A549 (cell line): ENCODE measurements around the gene RNF217.

ENCODE experiments used
- CHD2 ChIP-seq: fragments of 150-350 bp; IDR thresholded peaks from 2 replicates; pipeline ENCODE4 v1.6.1; 2014; ENCODE audit warnings: low read length; ENCODE audit not compliant: partially characterized antibody
- EHMT2 ChIP-seq: fragments of 200-600 bp; sonication (generic); IDR thresholded peaks from 2 replicates; pipeline ENCODE4 v1.6.1; 2016; ENCODE audit warnings: antibody characterized with exemption, low read depth, mild to moderate bottlenecking, moderate library complexity
- EP300 ChIP-seq, 2 experiments: fragments of >200 bp; sonication (Bioruptor Twin); formaldehyde crosslinking; IDR thresholded peaks; 2 replicates in 1 of 2; 3 replicates in 1 of 2; pipeline ENCODE4 v1.6.1; 2016 to 2017
- POLR2A ChIP-seq: IDR thresholded peaks from 2 replicates; pipeline ENCODE4 v1.6.1; 2012; ENCODE audit warnings: mild to moderate bottlenecking, low read length
- RAD21 ChIP-seq, 2 experiments: fragments of >200 bp in 1 of 2; sonication (Bioruptor Twin) in 1 of 2; formaldehyde crosslinking in 1 of 2; IDR thresholded peaks in 1 of 2; conservative IDR thresholded peaks in 1 of 2; 2 replicates in 1 of 2; 3 replicates in 1 of 2; pipeline ENCODE4 v1.6.1; 2012 to 2018; ENCODE audit warnings: inconsistent platforms in 1 of 2
- RFX5 ChIP-seq: fragments of 450-650 bp; IDR thresholded peaks from 2 replicates; pipeline ENCODE4 v1.7.1; 2014; ENCODE audit warnings: antibody characterized with exemption, mild to moderate bottlenecking, moderate library complexity
- SMC3 ChIP-seq: fragments of >200 bp; sonication (Bioruptor Twin); formaldehyde crosslinking; IDR thresholded peaks from 3 replicates; pipeline ENCODE4 v1.6.1; 2018; ENCODE audit warnings: inconsistent platforms
- ZNF302 ChIP-seq: fragments of 250-450 bp; sonication (Bioruptor Pico); IDR thresholded peaks from 2 replicates; pipeline ENCODE4 v1.9.0; 2021; ENCODE audit warnings: inconsistent platforms, mild to moderate bottlenecking, moderate library complexity
- TF ChIP-seq, protein P1 (sequence below): fragments of >200 bp; sonication (Bioruptor Twin); formaldehyde crosslinking; IDR thresholded peaks from 3 replicates; pipeline ENCODE4 v1.5.1; 2016
- TF ChIP-seq, protein P2 (sequence below): fragments of 200-600 bp; sonication (generic); IDR thresholded peaks from 2 replicates; pipeline ENCODE4 v1.6.1; 2016; ENCODE audit warnings: antibody characterized with exemption, mild to moderate bottlenecking, moderate library complexity
- TF ChIP-seq, protein P3 (sequence below): IDR thresholded peaks from 2 replicates; pipeline ENCODE4 v1.6.1; 2012
- TF ChIP-seq, protein P4 (sequence below): fragments of 450-650 bp; IDR thresholded peaks from 2 replicates; pipeline ENCODE4 v1.6.1; 2014; ENCODE audit warnings: antibody characterized with exemption
- TF ChIP-seq, protein P5 (sequence below): IDR thresholded peaks from 2 replicates; pipeline ENCODE4 v1.6.1; 2012

DNA sequence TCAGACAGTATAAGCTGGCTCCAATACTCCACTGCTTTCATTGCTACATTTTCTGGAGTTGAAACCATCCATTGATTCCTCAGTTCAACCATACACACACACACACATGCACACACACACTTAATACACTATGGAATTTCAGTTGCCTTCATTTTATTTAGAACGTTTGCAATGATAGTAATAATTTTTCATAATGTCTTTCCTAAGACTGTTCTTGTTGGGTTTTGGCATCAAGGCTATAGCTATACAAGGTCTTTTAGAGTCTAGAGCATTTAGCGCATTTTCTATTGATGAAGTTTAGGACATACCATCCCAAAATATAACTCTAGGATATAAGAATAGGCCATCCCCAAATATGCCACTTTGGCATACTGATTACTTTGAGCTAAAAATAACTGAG lies 175.8 kb downstream of the RNF217 start:
- TF ChIP-seq RFX5, result no peak
- TF ChIP-seq, protein P1, sequence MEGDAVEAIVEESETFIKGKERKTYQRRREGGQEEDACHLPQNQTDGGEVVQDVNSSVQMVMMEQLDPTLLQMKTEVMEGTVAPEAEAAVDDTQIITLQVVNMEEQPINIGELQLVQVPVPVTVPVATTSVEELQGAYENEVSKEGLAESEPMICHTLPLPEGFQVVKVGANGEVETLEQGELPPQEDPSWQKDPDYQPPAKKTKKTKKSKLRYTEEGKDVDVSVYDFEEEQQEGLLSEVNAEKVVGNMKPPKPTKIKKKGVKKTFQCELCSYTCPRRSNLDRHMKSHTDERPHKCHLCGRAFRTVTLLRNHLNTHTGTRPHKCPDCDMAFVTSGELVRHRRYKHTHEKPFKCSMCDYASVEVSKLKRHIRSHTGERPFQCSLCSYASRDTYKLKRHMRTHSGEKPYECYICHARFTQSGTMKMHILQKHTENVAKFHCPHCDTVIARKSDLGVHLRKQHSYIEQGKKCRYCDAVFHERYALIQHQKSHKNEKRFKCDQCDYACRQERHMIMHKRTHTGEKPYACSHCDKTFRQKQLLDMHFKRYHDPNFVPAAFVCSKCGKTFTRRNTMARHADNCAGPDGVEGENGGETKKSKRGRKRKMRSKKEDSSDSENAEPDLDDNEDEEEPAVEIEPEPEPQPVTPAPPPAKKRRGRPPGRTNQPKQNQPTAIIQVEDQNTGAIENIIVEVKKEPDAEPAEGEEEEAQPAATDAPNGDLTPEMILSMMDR, result no peak
- TF ChIP-seq POLR2A, result no peak
- no peak for TF ChIP-seq ZNF302 (CRISPR knock-in tag)
- no peak for TF ChIP-seq EHMT2
- no peak for TF ChIP-seq RAD21 (conservative IDR thresholded peaks at IDR 0.05 in 1 of 2, IDR thresholded peaks at IDR 0.05 in 1 of 2)
- TF ChIP-seq, protein P2, sequence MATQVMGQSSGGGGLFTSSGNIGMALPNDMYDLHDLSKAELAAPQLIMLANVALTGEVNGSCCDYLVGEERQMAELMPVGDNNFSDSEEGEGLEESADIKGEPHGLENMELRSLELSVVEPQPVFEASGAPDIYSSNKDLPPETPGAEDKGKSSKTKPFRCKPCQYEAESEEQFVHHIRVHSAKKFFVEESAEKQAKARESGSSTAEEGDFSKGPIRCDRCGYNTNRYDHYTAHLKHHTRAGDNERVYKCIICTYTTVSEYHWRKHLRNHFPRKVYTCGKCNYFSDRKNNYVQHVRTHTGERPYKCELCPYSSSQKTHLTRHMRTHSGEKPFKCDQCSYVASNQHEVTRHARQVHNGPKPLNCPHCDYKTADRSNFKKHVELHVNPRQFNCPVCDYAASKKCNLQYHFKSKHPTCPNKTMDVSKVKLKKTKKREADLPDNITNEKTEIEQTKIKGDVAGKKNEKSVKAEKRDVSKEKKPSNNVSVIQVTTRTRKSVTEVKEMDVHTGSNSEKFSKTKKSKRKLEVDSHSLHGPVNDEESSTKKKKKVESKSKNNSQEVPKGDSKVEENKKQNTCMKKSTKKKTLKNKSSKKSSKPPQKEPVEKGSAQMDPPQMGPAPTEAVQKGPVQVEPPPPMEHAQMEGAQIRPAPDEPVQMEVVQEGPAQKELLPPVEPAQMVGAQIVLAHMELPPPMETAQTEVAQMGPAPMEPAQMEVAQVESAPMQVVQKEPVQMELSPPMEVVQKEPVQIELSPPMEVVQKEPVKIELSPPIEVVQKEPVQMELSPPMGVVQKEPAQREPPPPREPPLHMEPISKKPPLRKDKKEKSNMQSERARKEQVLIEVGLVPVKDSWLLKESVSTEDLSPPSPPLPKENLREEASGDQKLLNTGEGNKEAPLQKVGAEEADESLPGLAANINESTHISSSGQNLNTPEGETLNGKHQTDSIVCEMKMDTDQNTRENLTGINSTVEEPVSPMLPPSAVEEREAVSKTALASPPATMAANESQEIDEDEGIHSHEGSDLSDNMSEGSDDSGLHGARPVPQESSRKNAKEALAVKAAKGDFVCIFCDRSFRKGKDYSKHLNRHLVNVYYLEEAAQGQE, result no peak
- TF ChIP-seq, protein P3, sequence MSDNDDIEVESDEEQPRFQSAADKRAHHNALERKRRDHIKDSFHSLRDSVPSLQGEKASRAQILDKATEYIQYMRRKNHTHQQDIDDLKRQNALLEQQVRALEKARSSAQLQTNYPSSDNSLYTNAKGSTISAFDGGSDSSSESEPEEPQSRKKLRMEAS, result no peak
- TF ChIP-seq EP300 (IDR thresholded peaks at IDR 0.05), result no peak
- no peak for TF ChIP-seq SMC3
- TF ChIP-seq, protein P4, sequence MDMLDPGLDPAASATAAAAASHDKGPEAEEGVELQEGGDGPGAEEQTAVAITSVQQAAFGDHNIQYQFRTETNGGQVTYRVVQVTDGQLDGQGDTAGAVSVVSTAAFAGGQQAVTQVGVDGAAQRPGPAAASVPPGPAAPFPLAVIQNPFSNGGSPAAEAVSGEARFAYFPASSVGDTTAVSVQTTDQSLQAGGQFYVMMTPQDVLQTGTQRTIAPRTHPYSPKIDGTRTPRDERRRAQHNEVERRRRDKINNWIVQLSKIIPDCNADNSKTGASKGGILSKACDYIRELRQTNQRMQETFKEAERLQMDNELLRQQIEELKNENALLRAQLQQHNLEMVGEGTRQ, result no peak
- TF ChIP-seq, protein P5, sequence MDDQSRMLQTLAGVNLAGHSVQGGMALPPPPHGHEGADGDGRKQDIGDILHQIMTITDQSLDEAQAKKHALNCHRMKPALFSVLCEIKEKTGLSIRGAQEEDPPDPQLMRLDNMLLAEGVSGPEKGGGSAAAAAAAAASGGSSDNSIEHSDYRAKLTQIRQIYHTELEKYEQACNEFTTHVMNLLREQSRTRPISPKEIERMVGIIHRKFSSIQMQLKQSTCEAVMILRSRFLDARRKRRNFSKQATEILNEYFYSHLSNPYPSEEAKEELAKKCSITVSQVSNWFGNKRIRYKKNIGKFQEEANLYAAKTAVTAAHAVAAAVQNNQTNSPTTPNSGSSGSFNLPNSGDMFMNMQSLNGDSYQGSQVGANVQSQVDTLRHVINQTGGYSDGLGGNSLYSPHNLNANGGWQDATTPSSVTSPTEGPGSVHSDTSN, result no peak
- no peak for TF ChIP-seq CHD2
